CD4-positive, alpha-beta T cell (primary cell): Measurements from ENCODE around the gene KMO. TPM values are rescaled to one million over a fixed set of nuclear protein-coding genes. Genes with fewer than 3 reads are reported as not detected.

Experiments
- ATAC-seq: fragments of 200-7000 bp; cut with Tn5 transposase; one replicate; pipeline ENCODE4 v1.10.0; 2022; ENCODE audit warnings: mild to moderate bottlenecking; ENCODE audit not compliant: poor library complexity
- CTCF ChIA-PET: fragments of 350-600 bp; sonication (Branson Sonifier 250); formaldehyde crosslinking; loops from one replicate; lab custom pipeline; 2021; ENCODE audit warnings: antibody characterized with exemption, inconsistent platforms; lab: Charles Lee
- POLR2A ChIA-PET: fragments of 350-600 bp; sonication (Branson Sonifier 250); formaldehyde crosslinking; loops from one replicate; lab custom pipeline; 2021; ENCODE audit warnings: antibody characterized with exemption, inconsistent platforms; lab: Charles Lee
- DNase-seq, 14 experiments: peaks; one replicate each; pipeline ENCODE4 v3.0.0-alpha.2; 2013 to 2020; ENCODE audit warnings: mixed read lengths in 2 of 14
- H3K27ac ChIP-seq, 2 donors: one replicate each; pipeline versions ENCODE4 v1.5.1 to v1.7.0; 2013; ENCODE audit warnings: low read length in 2 of 2, low read depth in 1 of 2, mild to moderate bottlenecking in 1 of 2
- H3K27me3 ChIP-seq, 2 experiments: 1 replicate in 1 of 2; 2 replicates in 1 of 2; pipeline versions ENCODE4 v1.6.1 to v1.7.0; 2013; ENCODE audit warnings: low read length in 2 of 2, control low read depth in 1 of 2, mild to moderate bottlenecking in 1 of 2, moderate library complexity in 1 of 2; ENCODE audit not compliant: insufficient read depth in 2 of 2, control insufficient read depth in 1 of 2
- H3K36me3 ChIP-seq: one replicate; pipeline ENCODE4 v1.6.1; 2013; ENCODE audit warnings: low read length, control low read depth; ENCODE audit not compliant: insufficient read depth
- H3K4me1 ChIP-seq: one replicate; pipeline ENCODE4 v1.6.1; 2013; ENCODE audit warnings: low read length, control low read depth; ENCODE audit not compliant: insufficient read depth
- H3K4me3 ChIP-seq: one replicate; pipeline ENCODE4 v1.5.1; 2013; ENCODE audit warnings: mild to moderate bottlenecking, low read length, moderate library complexity
- H3K9me3 ChIP-seq, 2 experiments: 1 replicate in 1 of 2; 2 replicates in 1 of 2; pipeline versions ENCODE4 v1.6.1 to v1.7.0; 2013; ENCODE audit warnings: low read length in 2 of 2, mild to moderate bottlenecking in 2 of 2, control low read depth in 1 of 2, moderate library complexity in 1 of 2; ENCODE audit not compliant: control insufficient read depth in 1 of 2, insufficient read depth in 1 of 2
- H3K27ac Mint-ChIP-seq: one replicate; pipeline ENCODE4 v1.8.0; 2020; ENCODE audit warnings: mixed read lengths
- H3K27me3 Mint-ChIP-seq: one replicate; pipeline ENCODE4 v1.8.0; 2021; ENCODE audit warnings: mixed read lengths
- H3K36me3 Mint-ChIP-seq: one replicate; pipeline ENCODE4 v1.8.0; 2021; ENCODE audit warnings: low read depth, mixed read lengths
- H3K4me1 Mint-ChIP-seq: one replicate; pipeline ENCODE4 v1.8.0; 2021; ENCODE audit warnings: low read depth, mixed read lengths
- H3K4me3 Mint-ChIP-seq: one replicate; pipeline ENCODE4 v1.8.0; 2020; ENCODE audit warnings: mild to moderate bottlenecking, mixed read lengths
- H3K9me3 Mint-ChIP-seq: one replicate; pipeline ENCODE4 v1.8.0; 2020; ENCODE audit warnings: mixed read lengths
- intact Hi-C, 2 experiments: fragments of 100-400 bp; cut with DNase I in 1 of 2; cut with micrococcal nuclease in 1 of 2; formaldehyde crosslinking; loops; one replicate each; pipeline versions ENCODE4 v1.15.1 to v1.9.0; 2023 to 2025; cut with DNase I, micrococcal nuclease
- total RNA-seq, 174 experiments: library from RNA in 2 of 174; stranded (reverse) in 2 of 174; gene quantifications; one replicate each; pipeline ENCODE4 v1.2.3 and lab custom pipeline; 2021 to 2026
- TF ChIP-seq, protein P1 (sequence below): fragments of 200-600 bp; IDR thresholded peaks from one replicate; pipeline ENCODE4 v1.8.0; 2022; ENCODE audit warnings: antibody characterized with exemption, mild to moderate bottlenecking

KMO gene
- total RNA-seq, 2 experiments from 2014 or later: not detected

DNA sequence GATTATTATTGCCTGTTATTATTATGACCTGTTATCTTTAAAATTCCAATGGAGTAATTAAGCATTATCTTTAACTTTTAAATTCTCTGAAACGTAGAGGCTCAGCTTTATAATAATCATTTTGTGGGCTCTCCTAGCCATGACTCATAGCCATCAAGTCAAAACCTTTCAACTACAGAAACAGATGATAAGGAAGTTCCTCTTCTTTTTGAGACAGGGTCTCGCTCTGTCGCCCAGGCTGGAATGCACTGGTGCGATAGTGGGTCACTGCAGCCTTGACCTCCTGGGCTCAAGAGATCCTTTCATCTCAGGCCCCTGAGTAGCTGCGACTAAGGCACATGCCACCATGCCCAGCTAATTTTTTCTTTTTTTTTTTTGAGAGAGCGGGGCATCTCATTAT is 64.5 kb downstream of the KMO start:
- H3K4me1 Mint-ChIP-seq: no peaks in the 10 kb centered on the region
- CTCF ChIA-PET: no interaction called here
- peaks cover 23% of the 10 kb centered on the region for H3K36me3 Mint-ChIP-seq
- H3K4me1 ChIP-seq: no peaks in the 10 kb centered on the region
- TF ChIP-seq, protein P1, sequence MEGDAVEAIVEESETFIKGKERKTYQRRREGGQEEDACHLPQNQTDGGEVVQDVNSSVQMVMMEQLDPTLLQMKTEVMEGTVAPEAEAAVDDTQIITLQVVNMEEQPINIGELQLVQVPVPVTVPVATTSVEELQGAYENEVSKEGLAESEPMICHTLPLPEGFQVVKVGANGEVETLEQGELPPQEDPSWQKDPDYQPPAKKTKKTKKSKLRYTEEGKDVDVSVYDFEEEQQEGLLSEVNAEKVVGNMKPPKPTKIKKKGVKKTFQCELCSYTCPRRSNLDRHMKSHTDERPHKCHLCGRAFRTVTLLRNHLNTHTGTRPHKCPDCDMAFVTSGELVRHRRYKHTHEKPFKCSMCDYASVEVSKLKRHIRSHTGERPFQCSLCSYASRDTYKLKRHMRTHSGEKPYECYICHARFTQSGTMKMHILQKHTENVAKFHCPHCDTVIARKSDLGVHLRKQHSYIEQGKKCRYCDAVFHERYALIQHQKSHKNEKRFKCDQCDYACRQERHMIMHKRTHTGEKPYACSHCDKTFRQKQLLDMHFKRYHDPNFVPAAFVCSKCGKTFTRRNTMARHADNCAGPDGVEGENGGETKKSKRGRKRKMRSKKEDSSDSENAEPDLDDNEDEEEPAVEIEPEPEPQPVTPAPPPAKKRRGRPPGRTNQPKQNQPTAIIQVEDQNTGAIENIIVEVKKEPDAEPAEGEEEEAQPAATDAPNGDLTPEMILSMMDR: no peak
- no peaks in the 10 kb centered on the region for H3K9me3 Mint-ChIP-seq
- no peaks in the 10 kb centered on the region for H3K9me3 ChIP-seq
- POLR2A ChIA-PET: no interaction called here
- no peak overlapping the region for H3K27ac Mint-ChIP-seq
- intact Hi-C loops: no loop called here
- no peak overlapping the region for H3K27ac ChIP-seq
- H3K4me3 Mint-ChIP-seq: no peak overlapping the region
- H3K27me3 Mint-ChIP-seq: no peaks in the 10 kb centered on the region
- ATAC-seq (no peak), DNase-seq (no peak)
- H3K36me3 ChIP-seq: no peaks in the 10 kb centered on the region
- H3K27me3 ChIP-seq: no peaks in the 10 kb centered on the region
- no peak overlapping the region for H3K4me3 ChIP-seq

DNA sequence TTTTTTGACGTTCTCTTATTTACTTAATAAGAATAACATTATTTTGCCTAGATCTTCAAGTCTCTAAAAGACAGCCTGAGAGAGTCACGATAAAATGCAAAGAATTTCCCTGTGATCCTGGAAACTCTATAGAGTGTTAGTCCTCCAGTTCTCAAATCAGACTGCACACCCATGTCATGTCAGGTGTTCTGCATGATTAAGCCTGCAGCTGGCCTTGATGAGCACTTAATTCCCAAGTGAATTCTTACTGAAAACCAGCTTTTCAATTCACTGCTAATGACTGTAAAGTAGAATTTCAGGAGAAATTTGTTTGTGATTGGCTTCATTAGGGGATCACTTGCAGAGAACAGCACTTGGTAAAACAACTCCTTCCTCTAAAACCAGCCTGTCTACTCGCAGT is 66.1 kb downstream of the KMO start:
- intact Hi-C loops: no loop called here
- TF ChIP-seq, protein P1: no peak
- H3K4me1 Mint-ChIP-seq: no peaks in the 10 kb centered on the region
- peaks cover 26% of the 10 kb centered on the region for H3K36me3 Mint-ChIP-seq
- no peaks in the 10 kb centered on the region for H3K27me3 ChIP-seq
- POLR2A ChIA-PET: no interaction called here
- H3K9me3 ChIP-seq: no peaks in the 10 kb centered on the region
- no peak for ATAC-seq
- no peak overlapping the region for H3K4me3 ChIP-seq
- H3K27ac Mint-ChIP-seq: no peak overlapping the region
- no peaks in the 10 kb centered on the region for H3K9me3 Mint-ChIP-seq
- CTCF ChIA-PET: no interaction called here
- H3K4me3 Mint-ChIP-seq: no peak overlapping the region
- DNase-seq: no peak
- H3K36me3 ChIP-seq: no peaks in the 10 kb centered on the region
- no peaks in the 10 kb centered on the region for H3K4me1 ChIP-seq
- H3K27me3 Mint-ChIP-seq: no peaks in the 10 kb centered on the region
- H3K27ac ChIP-seq: no peak overlapping the region

DNA sequence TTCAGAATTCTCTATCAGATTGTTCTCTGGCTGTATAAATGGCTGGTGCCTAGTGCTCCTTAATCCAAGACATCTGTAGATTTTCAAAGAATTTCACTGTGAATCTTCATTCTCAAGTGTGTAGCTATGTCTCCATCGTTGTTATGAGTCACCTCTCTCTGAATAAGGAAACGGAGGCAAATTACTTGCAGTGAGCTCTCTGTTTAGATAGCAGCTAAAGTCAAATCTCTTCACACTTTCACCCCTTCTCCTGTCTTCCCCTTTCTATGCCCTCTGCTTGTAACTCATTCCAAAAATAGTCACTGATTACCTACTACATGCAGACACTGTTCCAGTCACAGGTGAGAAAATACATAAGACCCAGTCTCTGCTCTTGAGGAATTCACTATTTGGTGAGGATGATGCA is 68.3 kb downstream of the KMO start:
- no peak for DNase-seq
- Histone ChIP-seq H3K9me3 (no peaks in the 10 kb centered on the region), H3K27me3 (no peaks in the 10 kb centered on the region), H3K4me3 (no peak overlapping the region), H3K27ac (no peak overlapping the region), H3K4me1 (no peaks in the 10 kb centered on the region), H3K36me3 (no peaks in the 10 kb centered on the region)
- Mint-ChIP-seq H3K9me3 (no peaks in the 10 kb centered on the region), H3K36me3 (peaks cover 10% of the 10 kb centered on the region), H3K27ac (no peak overlapping the region), H3K27me3 (no peaks in the 10 kb centered on the region), H3K4me1 (no peaks in the 10 kb centered on the region), H3K4me3 (no peak overlapping the region)
- CTCF ChIA-PET: no interaction called here
- ATAC-seq: no peak
- intact Hi-C loops: no loop called here
- POLR2A ChIA-PET: no interaction called here
- TF ChIP-seq, protein P1: no peak
